ENCODE data around the gene TPM2. TPM values are rescaled to one million over a fixed set of nuclear protein-coding genes. Genes with fewer than 3 reads are reported as not detected.

The TPM2 gene
- total and polyA plus RNA-seq, 2 donors (not counting 1 experiment from before 2014, with no cell fraction given), result 2.4 to 6.3 TPM

DNA sequence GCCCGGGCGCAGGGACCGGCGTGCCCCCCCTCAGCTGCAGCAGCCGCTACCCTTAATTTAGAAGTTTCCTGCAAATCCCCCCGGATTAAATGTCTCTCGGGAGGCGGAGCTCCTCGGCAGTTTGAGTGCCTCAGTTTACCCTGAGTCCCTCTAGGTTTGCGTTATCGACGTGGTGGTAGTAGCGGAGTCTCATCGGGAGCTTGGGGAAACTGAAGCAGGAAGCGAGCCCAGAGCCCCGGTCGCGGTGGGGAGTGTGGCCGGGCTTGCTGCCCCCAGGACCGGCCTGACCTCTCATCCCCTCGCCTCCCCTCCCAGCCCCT lies 529 bp upstream of the TPM2 start:
- no peaks in the 10 kb centered on the region for H3K9me3 Mint-ChIP-seq (ENCODE audit: insufficient read depth)
- Histone ChIP-seq H2AFZ (ENCODE audit: insufficient read depth, low read depth, low read length, poor library complexity, severe bottlenecking) (peak overlapping the region; percentile 87), H3K36me3 (replicated peaks in 1 of 2; ENCODE audit: control extremely low read depth in 1 of 2, control insufficient read depth in 1 of 2, extremely low read depth in 1 of 2, insufficient read depth in 2 of 2, low read length in 1 of 2) (no peaks in the 10 kb centered on the region), H3K4me1 (ENCODE audit: control insufficient read depth in 2 of 2, insufficient read depth in 2 of 2, low read length in 2 of 2) (peaks cover 3 to 17% of the 10 kb centered on the region in 2 donors), H3K9me3 (ENCODE audit: control extremely low read depth in 1 of 3, control insufficient read depth in 2 of 3, insufficient read depth in 1 of 3, low read length in 2 of 3) (no peaks in the 10 kb centered on the region), H3K4me3 (ENCODE audit: control extremely low read depth in 1 of 5, extremely low read depth in 1 of 5, insufficient read depth in 1 of 5, low read depth in 2 of 5, low read length in 4 of 5) (peak overlapping the region; percentile 56 to 89 (median 67)), H3K79me2 (ENCODE audit: control insufficient read depth, insufficient read depth, low read length) (no peaks in the 10 kb centered on the region), H4K20me1 (ENCODE audit: control insufficient read depth, insufficient read depth, low read length, poor library complexity, severe bottlenecking) (no peaks in the 10 kb centered on the region), H3K4me2 (replicated peaks; ENCODE audit: low read depth, low read length, poor library complexity, severe bottlenecking) (peak overlapping the region; percentile 99), H3K9ac (ENCODE audit: low read length) (peak overlapping the region; percentile 83), H3K27ac (ENCODE audit: low read length in 2 of 2) (no peak overlapping the region), H3K27me3 (replicated peaks in 1 of 4; ENCODE audit: control extremely low read depth in 1 of 4, control insufficient read depth in 3 of 4, insufficient read depth in 4 of 4, low read length in 3 of 4) (no peaks in the 10 kb centered on the region)
- H3K4me3 Mint-ChIP-seq, result peak overlapping the region; percentile 88
- H3K4me1 Mint-ChIP-seq, result peaks cover 11% of the 10 kb centered on the region
- WGBS (ENCODE audit: insufficient coverage), result 0% methylated on average over 14 of the region's 21 CpGs
- ChIA-PET POLR2A (interaction anchor here (0.6 to 2.5 kb wide), 7 partner anchors 13 to 1739 kb away, joined by 3 to 11 read pairs (median 3); partner anchors contain the start of genes CA9, CCDC107, CREB3 and RMRP), CTCF (interaction anchor here (0.7 to 10.0 kb wide), 8 partner anchors 14 to 76 kb away, joined by 3 to 195 read pairs (median 6); partner anchors contain the start of genes CCDC107, CD72, CREB3 and RMRP)
- no peak for ATAC-seq (ENCODE audit: low read depth)
- no peaks in the 10 kb centered on the region for H3K27me3 Mint-ChIP-seq
- DNase-seq, result peak; percentile 36
- intact Hi-C loops (cut with micrococcal nuclease), result loop anchor here (1.0 kb wide), 1 partner anchor 31 kb away; no protein-coding TSS in a partner anchor
- TF ChIP-seq, protein P1, sequence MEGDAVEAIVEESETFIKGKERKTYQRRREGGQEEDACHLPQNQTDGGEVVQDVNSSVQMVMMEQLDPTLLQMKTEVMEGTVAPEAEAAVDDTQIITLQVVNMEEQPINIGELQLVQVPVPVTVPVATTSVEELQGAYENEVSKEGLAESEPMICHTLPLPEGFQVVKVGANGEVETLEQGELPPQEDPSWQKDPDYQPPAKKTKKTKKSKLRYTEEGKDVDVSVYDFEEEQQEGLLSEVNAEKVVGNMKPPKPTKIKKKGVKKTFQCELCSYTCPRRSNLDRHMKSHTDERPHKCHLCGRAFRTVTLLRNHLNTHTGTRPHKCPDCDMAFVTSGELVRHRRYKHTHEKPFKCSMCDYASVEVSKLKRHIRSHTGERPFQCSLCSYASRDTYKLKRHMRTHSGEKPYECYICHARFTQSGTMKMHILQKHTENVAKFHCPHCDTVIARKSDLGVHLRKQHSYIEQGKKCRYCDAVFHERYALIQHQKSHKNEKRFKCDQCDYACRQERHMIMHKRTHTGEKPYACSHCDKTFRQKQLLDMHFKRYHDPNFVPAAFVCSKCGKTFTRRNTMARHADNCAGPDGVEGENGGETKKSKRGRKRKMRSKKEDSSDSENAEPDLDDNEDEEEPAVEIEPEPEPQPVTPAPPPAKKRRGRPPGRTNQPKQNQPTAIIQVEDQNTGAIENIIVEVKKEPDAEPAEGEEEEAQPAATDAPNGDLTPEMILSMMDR (IDR thresholded peaks at IDR 0.05), result no peak
- TF ChIP-seq EZH2 (IDR thresholded peaks at IDR 0.05; ENCODE audit: borderline replicate concordance, insufficient read depth, low read depth, low read length, poor library complexity, severe bottlenecking), result no peak
- H3K27ac Mint-ChIP-seq, result peak overlapping the region; percentile 26
